Suprapubic skin (tissue), 4 donors: ENCODE data around the gene PDXDC1. TPM values are rescaled to one million over a fixed set of nuclear protein-coding genes. Genes with fewer than 3 reads are reported as not detected.
A peak's percentile ranks its signal among the peaks of the same experiment; 100 is the strongest.
"Not testable (repeated sequence)": the region's sequence is repeated elsewhere in the genome, so short reads cannot be mapped to it uniquely, and the experiment has no call there.

Source experiments
- DNase-seq, 2 donors: peaks; one replicate each; pipeline ENCODE4 v3.0.0-alpha.2; 2019; ENCODE audit warnings: low spot score in 2 of 2
- H3K27ac ChIP-seq: fragments of 200-600 bp; sonication (generic); one replicate; pipeline ENCODE4 v1.5.1; 2019
- H3K27me3 ChIP-seq: fragments of 200-600 bp; sonication (generic); one replicate; pipeline ENCODE4 v1.5.1; 2019
- H3K36me3 ChIP-seq: fragments of 200-600 bp; sonication (generic); one replicate; pipeline ENCODE4 v1.5.1; 2019
- H3K4me1 ChIP-seq: fragments of 200-600 bp; sonication (generic); one replicate; pipeline ENCODE4 v1.5.1; 2019
- H3K4me3 ChIP-seq: fragments of 200-600 bp; sonication (generic); one replicate; pipeline ENCODE4 v1.5.1; 2019; ENCODE audit warnings: mild to moderate bottlenecking
- H3K9me3 ChIP-seq: fragments of 200-600 bp; sonication (generic); one replicate; pipeline ENCODE4 v1.5.1; 2019
- POLR2A ChIP-seq, 2 donors: fragments of 450-650 bp; IDR thresholded peaks; one replicate each; pipeline ENCODE4 v1.6.1; 2017; ENCODE audit warnings: antibody characterized with exemption in 2 of 2, mild to moderate bottlenecking in 2 of 2, moderate library complexity in 2 of 2
- POLR2AphosphoS5 ChIP-seq, 3 donors: sonication (generic); formaldehyde crosslinking; IDR thresholded peaks; one replicate each; pipeline ENCODE4 v1.6.1; 2017; ENCODE audit warnings: antibody characterized with exemption in 3 of 3
- WGBS: methylation state at CpG from one replicate; pipeline ENCODE4 v1.1.5; 2018; 5-methylcytosine and 5-hydroxymethylcytosine counted together
- total RNA-seq, 4 donors: library from RNA; depleted of rRNA; stranded (reverse); fragments of >200 nt; gene quantifications; one replicate each; pipeline ENCODE4 v1.1.0, GENCODE V29; 2016

Gene PDXDC1, protein sequence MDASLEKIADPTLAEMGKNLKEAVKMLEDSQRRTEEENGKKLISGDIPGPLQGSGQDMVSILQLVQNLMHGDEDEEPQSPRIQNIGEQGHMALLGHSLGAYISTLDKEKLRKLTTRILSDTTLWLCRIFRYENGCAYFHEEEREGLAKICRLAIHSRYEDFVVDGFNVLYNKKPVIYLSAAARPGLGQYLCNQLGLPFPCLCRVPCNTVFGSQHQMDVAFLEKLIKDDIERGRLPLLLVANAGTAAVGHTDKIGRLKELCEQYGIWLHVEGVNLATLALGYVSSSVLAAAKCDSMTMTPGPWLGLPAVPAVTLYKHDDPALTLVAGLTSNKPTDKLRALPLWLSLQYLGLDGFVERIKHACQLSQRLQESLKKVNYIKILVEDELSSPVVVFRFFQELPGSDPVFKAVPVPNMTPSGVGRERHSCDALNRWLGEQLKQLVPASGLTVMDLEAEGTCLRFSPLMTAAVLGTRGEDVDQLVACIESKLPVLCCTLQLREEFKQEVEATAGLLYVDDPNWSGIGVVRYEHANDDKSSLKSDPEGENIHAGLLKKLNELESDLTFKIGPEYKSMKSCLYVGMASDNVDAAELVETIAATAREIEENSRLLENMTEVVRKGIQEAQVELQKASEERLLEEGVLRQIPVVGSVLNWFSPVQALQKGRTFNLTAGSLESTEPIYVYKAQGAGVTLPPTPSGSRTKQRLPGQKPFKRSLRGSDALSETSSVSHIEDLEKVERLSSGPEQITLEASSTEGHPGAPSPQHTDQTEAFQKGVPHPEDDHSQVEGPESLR
- total RNA-seq: 10 to 100 TPM; 37.8 to 81.0 (median 62.4) TPM

DNA sequence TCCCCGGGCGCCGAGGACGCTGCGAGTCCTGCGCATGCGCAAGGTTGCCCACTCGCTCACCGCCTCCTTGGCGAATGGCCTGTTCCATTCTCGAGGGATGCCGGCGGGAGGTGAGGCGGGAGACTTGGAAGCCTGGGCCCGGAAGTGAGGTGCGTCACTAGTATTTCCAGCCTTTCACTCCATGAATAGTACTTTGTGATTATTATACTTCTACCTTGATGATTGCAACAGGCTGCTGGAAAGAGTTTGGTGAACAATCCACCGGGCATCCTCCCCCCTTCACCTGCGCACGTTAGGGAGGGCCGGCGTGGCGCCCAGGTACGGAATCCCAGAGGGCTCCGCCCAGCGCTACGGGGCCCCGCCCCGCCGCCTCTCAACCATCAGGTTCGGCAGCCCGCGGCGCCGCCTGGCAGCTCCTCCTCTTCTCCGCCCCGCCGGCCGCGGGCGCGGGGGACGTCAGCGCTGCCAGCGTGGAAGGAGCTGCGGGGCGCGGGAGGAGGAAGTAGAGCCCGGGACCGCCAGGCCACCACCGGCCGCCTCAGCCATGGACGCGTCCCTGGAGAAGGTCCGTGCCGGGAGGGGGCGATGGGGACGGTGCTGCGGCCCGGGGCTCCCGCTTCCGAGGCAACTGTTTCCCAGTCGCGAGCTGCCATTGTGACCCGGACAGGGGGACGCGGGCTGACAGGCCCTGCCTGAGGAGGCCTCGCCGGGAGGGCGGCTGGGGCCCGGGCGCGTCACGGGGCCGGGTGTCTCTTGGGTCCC, at the start of gene PDXDC1:
Gene PDXDC1, plus strand, starts transcription at position 371 of the 762 bp plus-strand sequence. Its CDS starts 174 bp downstream, at position 545.
- TF ChIP-seq POLR2AphosphoS5 (IDR thresholded peaks at IDR 0.05): peak in 2 of 3 donors; percentile 34 to 91
- peak; percentile 46 to 50 for TF ChIP-seq POLR2A (IDR thresholded peaks at IDR 0.05)

DNA sequence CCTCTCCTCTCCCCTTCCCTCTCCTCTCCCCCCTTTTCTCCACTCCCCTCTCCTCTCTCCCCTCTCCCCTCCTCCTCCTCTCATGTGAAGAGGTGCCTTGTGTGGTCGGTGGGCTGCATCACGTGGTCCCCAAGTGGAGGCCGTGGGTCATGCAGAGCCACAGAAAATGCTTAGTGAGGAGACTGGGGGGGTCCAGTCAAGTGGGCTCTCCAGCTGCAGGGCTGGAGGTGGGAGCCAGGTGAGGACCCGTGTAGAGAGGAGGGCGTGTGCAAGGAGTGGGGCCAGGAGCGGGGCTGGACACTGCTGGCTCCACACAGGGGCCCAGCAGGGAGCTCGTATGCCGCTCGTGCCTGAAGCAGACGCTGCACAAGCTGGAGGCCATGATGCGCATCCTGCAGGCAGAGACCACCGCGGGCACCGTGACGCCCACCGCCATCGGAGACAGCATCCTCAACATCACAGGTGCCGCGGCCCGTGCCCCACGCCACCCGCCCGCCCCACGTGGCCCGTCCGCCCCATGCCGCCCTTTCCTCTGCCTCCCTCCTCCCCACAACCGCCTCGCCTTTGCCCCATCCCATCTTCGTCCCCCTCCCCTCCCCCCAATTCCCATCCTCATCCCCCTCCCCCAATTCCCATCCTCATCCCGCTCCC, 46.6 kb upstream of the PDXDC1 start:
- not testable (repeated sequence) for H3K4me3 ChIP-seq, H3K27ac ChIP-seq, H3K9me3 ChIP-seq, H3K27me3 ChIP-seq, H3K4me1 ChIP-seq
- H3K36me3 ChIP-seq: peaks cover 14% of the 10 kb centered on the region
- peak; percentile 64 to 79 for DNase-seq
- 71% methylated on average over 9 of the region's 31 CpGs for WGBS

More for the DNA sequence above, at the start of gene PDXDC1:
- not testable (repeated sequence) for H3K9me3 ChIP-seq, H3K27me3 ChIP-seq, H3K36me3 ChIP-seq
- Histone ChIP-seq H3K4me3 (peak within 1 kb of the TSS; percentile 88), H3K27ac (peak within 1 kb of the TSS; percentile 95), H3K4me1 (peaks cover 35% of the 10 kb centered on the region)
- WGBS: under 1% methylated on average over 19 of the region's 74 CpGs
- DNase-seq: peak; percentile 91 to 97

- not testable (repeated sequence) for H3K4me1 ChIP-seq, H3K27me3 ChIP-seq, H3K27ac ChIP-seq, H3K9me3 ChIP-seq, H3K4me3 ChIP-seq
- peaks cover 14% of the 10 kb centered on the region for H3K36me3 ChIP-seq
- DNase-seq: peak in 1 of 2 donors; percentile 17
- WGBS: no CpG with 5 or more reads among the region's 26 CpGs
These were observed 45.6 kb upstream of the PDXDC1 start for GRCh38 chr16:14929176-14929575.

- H3K4me1 ChIP-seq, H3K27ac ChIP-seq, H3K27me3 ChIP-seq, H3K9me3 ChIP-seq, H3K4me3 ChIP-seq: not testable (repeated sequence)
- WGBS: no CpG with 5 or more reads among the region's 25 CpGs
- H3K36me3 ChIP-seq: peaks cover 14% of the 10 kb centered on the region
- peak in 1 of 2 donors; percentile 8 for DNase-seq
These were observed 44.6 kb upstream of the PDXDC1 start for GRCh38 chr16:14930246-14930645.

DNA sequence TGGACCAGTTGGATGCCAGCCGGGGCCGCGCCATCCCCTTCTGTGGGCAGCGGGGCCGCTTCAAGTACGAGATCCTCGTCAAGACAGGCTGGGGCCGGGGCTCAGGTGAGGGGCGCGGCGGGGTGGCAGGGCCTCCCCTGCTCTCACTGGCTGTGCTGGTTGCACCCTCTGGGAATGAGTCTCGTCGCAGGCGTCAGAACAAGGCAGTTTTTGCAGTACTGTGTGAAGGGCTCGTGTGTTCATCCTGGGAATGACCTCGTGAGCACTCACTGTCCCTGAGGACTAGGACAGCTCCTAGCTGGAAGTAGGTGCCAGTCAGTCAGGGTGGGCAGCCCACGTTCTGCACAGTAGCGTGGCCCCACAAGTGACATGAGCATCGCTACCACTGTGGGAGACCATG, 43.9 kb upstream of the PDXDC1 start:
- DNase-seq: peak in 1 of 2 donors; percentile 5
- peaks cover 14% of the 10 kb centered on the region for H3K36me3 ChIP-seq
- H3K9me3 ChIP-seq, H3K27me3 ChIP-seq, H3K4me3 ChIP-seq, H3K27ac ChIP-seq, H3K4me1 ChIP-seq: not testable (repeated sequence)
- WGBS: no CpG with 5 or more reads among the region's 19 CpGs

GRCh38 chr16:14932581-14933375, 42.0 kb upstream of the PDXDC1 start:
- H3K4me3 ChIP-seq, H3K9me3 ChIP-seq, H3K4me1 ChIP-seq, H3K27ac ChIP-seq, H3K27me3 ChIP-seq: not testable (repeated sequence)
- no CpG with 5 or more reads among the region's 47 CpGs for WGBS
- DNase-seq: peak; percentile 17 to 47
- peaks cover 14% of the 10 kb centered on the region for H3K36me3 ChIP-seq

DNA sequence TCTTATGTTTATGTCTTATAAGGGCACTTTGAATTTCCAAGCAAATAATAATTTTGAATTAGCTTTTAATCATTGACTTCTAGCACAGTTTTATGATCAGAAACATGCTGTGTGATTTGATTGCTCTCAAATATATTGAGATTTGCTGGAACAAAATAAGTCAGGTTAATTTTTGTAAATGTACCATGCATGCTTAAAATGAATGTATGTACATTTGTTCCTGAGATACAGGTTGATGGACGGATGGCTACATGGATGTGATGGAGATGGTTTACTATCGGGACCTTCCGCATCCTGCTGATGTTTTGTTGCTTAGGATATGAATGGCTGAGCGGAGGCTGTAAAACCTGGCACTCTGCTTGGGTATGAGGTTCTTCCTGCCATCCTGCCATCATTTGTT, 37.7 kb upstream of the PDXDC1 start, which contains the start of gene NPIPA1:
Gene NPIPA1, plus strand, starts transcription at position 301 of the 400 bp plus-strand sequence. Its CDS starts 0 bp downstream, at position 301.
- H3K27ac ChIP-seq, H3K9me3 ChIP-seq, DNase-seq, H3K27me3 ChIP-seq, H3K4me1 ChIP-seq, H3K4me3 ChIP-seq, H3K36me3 ChIP-seq: not testable (repeated sequence)
- no CpG with 5 or more reads among the region's 4 CpGs for WGBS

DNA sequence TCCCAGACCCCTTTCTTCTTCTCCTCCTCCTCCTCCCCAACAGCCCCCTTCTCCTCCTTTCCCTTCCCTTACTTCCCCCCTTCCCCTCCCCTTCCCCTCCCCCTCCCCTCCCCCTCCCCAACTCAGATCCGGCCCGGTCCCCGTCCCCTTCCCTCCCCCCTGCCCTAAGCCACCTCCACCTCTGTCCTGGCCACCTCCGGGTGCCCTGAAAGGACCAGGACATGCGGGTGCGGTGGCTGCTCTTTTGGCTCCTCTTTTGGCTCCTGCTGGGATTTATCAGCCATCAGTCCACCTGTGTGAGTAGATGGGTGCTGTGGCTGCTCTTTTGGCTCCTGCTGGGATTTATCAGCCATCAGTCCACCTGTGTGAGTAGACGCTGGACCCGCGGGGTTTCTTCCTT, 36.8 kb upstream of the PDXDC1 start:
- H3K27ac ChIP-seq, H3K4me3 ChIP-seq, H3K36me3 ChIP-seq, H3K4me1 ChIP-seq, H3K27me3 ChIP-seq, H3K9me3 ChIP-seq: not testable (repeated sequence)
- WGBS: no CpG with 5 or more reads among the region's 9 CpGs
- peak in 1 of 2 donors; percentile 33 for DNase-seq

- H3K36me3 ChIP-seq, H3K27ac ChIP-seq, H3K9me3 ChIP-seq, H3K4me1 ChIP-seq, H3K27me3 ChIP-seq, DNase-seq, H3K4me3 ChIP-seq: not testable (repeated sequence)
- 37% methylated on average over 3 of the region's 3 CpGs for WGBS
These were observed 32.1 kb upstream of the PDXDC1 start for GRCh38 chr16:14942686-14943085.
